CD4-positive, alpha-beta T cell treated with Interleukin-6 at 100 ng/mL for 8 hours (primary cell): ENCODE results near the gene GRAMD1A.
"Not testable (repeated sequence)": the region's sequence is repeated elsewhere in the genome, so short reads cannot be mapped to it uniquely, and the experiment has no call there.

Experiments
- DNase-seq: peaks from one replicate; pipeline ENCODE4 v3.0.0-alpha.2; 2020; ENCODE audit warnings: mixed read lengths, low spot score

Gene GRAMD1A

GRCh38 chr19:35004517-35005255 is 4.6 kb downstream of the GRAMD1A start:
- no peak for DNase-seq

GRCh38 chr19:35005256-35005977 is 5.3 kb downstream of the GRAMD1A start:
- no peak for DNase-seq

- DNase-seq: not testable (repeated sequence)
Observed at GRCh38 chr19:35006007-35006341, 5.9 kb downstream of the GRAMD1A start.

GRCh38 chr19:35006342-35006998 is 6.3 kb downstream of the GRAMD1A start:
- DNase-seq: no peak

- no peak for DNase-seq
Observed at GRCh38 chr19:35006999-35007365, 6.9 kb downstream of the GRAMD1A start.

- DNase-seq: not testable (repeated sequence)
Observed at GRCh38 chr19:35007427-35007826, 7.3 kb downstream of the GRAMD1A start.

- no peak for DNase-seq
Observed at GRCh38 chr19:35008891-35009341, 8.8 kb downstream of the GRAMD1A start.

GRCh38 chr19:35009424-35010415 is 9.6 kb downstream of the GRAMD1A start:
- no peak for DNase-seq

GRCh38 chr19:35011091-35011689 is 11.1 kb downstream of the GRAMD1A start:
- DNase-seq: peak; percentile 37

- DNase-seq: no peak
Observed at GRCh38 chr19:35011737-35012682, 11.9 kb downstream of the GRAMD1A start.

- peak; percentile 76 for DNase-seq
Observed at GRCh38 chr19:35013041-35013819, 13.1 kb downstream of the GRAMD1A start.

- peak; percentile 85 for DNase-seq
Observed at GRCh38 chr19:35013820-35014754, 14.0 kb downstream of the GRAMD1A start.

GRCh38 chr19:35014774-35015173 is 14.7 kb downstream of the GRAMD1A start:
- DNase-seq: not testable (repeated sequence)

- no peak for DNase-seq
Observed at GRCh38 chr19:35015270-35015953, 15.3 kb downstream of the GRAMD1A start.

- DNase-seq: no peak
Observed at GRCh38 chr19:35015954-35016351, 15.8 kb downstream of the GRAMD1A start.

- no peak for DNase-seq
Observed at GRCh38 chr19:35017507-35017906, 17.4 kb downstream of the GRAMD1A start.

GRCh38 chr19:35018379-35018778 is 18.3 kb downstream of the GRAMD1A start:
- no peak for DNase-seq

GRCh38 chr19:35019144-35019543 is 19.0 kb downstream of the GRAMD1A start:
- no peak for DNase-seq
